HG03108 (cell line): ENCODE data around the gene ZCWPW1.
"Not testable (repeated sequence)": the region's sequence is repeated elsewhere in the genome, so short reads cannot be mapped to it uniquely, and the experiment has no call there.

Source experiments
- ATAC-seq: cut with Tn5 transposase; IDR thresholded peaks from one replicate; pipeline ENCODE4 v1.9.1; 2021; ENCODE audit warnings: moderate library complexity; ENCODE audit not compliant: unreplicated experiment

ZCWPW1 gene

GRCh38 chr7:100374601-100375000 is 53.9 kb downstream of the ZCWPW1 start:
- no peak for ATAC-seq

GRCh38 chr7:100373870-100374598 is 54.5 kb downstream of the ZCWPW1 start:
- ATAC-seq, result not testable (repeated sequence)

GRCh38 chr7:100373261-100373831 is 55.2 kb downstream of the ZCWPW1 start, which contains the start of gene PILRA:
PILRA (plus strand) TSS chr7:100373487; CDS start chr7:100373657, 170 bp downstream.
- ATAC-seq, result no peak

- ATAC-seq, result no peak
Measured at GRCh38 chr7:100372694-100373093, 55.8 kb downstream of the ZCWPW1 start.

- no peak for ATAC-seq
Measured at GRCh38 chr7:100372256-100372655, 56.2 kb downstream of the ZCWPW1 start.

- ATAC-seq, result no peak
Measured at GRCh38 chr7:100371561-100372171, 56.8 kb downstream of the ZCWPW1 start.

- no peak for ATAC-seq
Measured at GRCh38 chr7:100370746-100371145, 57.8 kb downstream of the ZCWPW1 start.

- no peak for ATAC-seq
Measured at GRCh38 chr7:100370303-100370702, 58.2 kb downstream of the ZCWPW1 start.

- ATAC-seq, result peak; percentile 52
Measured at GRCh38 chr7:100369105-100369504, 59.4 kb downstream of the ZCWPW1 start.

GRCh38 chr7:100367676-100368613 is 60.6 kb downstream of the ZCWPW1 start:
- ATAC-seq, result no peak

GRCh38 chr7:100367251-100367620 is 61.3 kb downstream of the ZCWPW1 start:
- no peak for ATAC-seq

GRCh38 chr7:100366411-100367250 is 61.9 kb downstream of the ZCWPW1 start:
- ATAC-seq, result no peak

- not testable (repeated sequence) for ATAC-seq
Measured at GRCh38 chr7:100365998-100366367, 62.5 kb downstream of the ZCWPW1 start.

GRCh38 chr7:100364480-100364879 is 64.0 kb downstream of the ZCWPW1 start:
- ATAC-seq, result no peak

GRCh38 chr7:100363797-100364196 is 64.7 kb downstream of the ZCWPW1 start:
- ATAC-seq, result not testable (repeated sequence)

GRCh38 chr7:100363098-100363497 is 65.4 kb downstream of the ZCWPW1 start:
- no peak for ATAC-seq

- no peak for ATAC-seq
Measured at GRCh38 chr7:100360135-100360854, 68.2 kb downstream of the ZCWPW1 start.

- ATAC-seq, result no peak
Measured at GRCh38 chr7:100358857-100359212, 69.7 kb downstream of the ZCWPW1 start.

- ATAC-seq, result no peak
Measured at GRCh38 chr7:100358027-100358856, 70.3 kb downstream of the ZCWPW1 start, which contains the start of gene PILRB. PILRB (plus strand) TSS chr7:100358117; CDS start chr7:100358303, 186 bp downstream.
